Limb (tissue), 2 donors: ENCODE measurements around the gene ELFN2.
"Not testable (repeated sequence)": the region's sequence is repeated elsewhere in the genome, so short reads cannot be mapped to it uniquely, and the experiment has no call there.

ENCODE experiments used
- DNase-seq, 2 donors: peaks; one replicate each; pipeline ENCODE4 v3.0.0-alpha.2; 2016; ENCODE audit errors: extremely low spot score in 2 of 2

Gene ELFN2

GRCh38 chr22:37336579-37336978 lies 90.7 kb downstream of the ELFN2 start:
- DNase-seq: no peak

- DNase-seq: no peak
Observed at GRCh38 chr22:37335806-37336199, 91.5 kb downstream of the ELFN2 start.

GRCh38 chr22:37334859-37335805 lies 92.1 kb downstream of the ELFN2 start:
- peak in 1 of 2 donors; percentile 55 for DNase-seq

GRCh38 chr22:37334461-37334858 lies 92.8 kb downstream of the ELFN2 start:
- DNase-seq: no peak

GRCh38 chr22:37333724-37334460 lies 93.4 kb downstream of the ELFN2 start:
- no peak for DNase-seq

- DNase-seq: no peak
Observed at GRCh38 chr22:37331856-37332536, 95.3 kb downstream of the ELFN2 start.

GRCh38 chr22:37331034-37331428 lies 96.2 kb downstream of the ELFN2 start:
- DNase-seq: no peak

- DNase-seq: peak in 1 of 2 donors; percentile 72
Observed at GRCh38 chr22:37330200-37331033, 96.9 kb downstream of the ELFN2 start.

GRCh38 chr22:37329238-37330140 lies 97.8 kb downstream of the ELFN2 start:
- no peak for DNase-seq

- DNase-seq: not testable (repeated sequence)
Observed at GRCh38 chr22:37328538-37329237, 98.6 kb downstream of the ELFN2 start.

- DNase-seq: no peak
Observed at GRCh38 chr22:37328017-37328416, 99.3 kb downstream of the ELFN2 start.

- no peak for DNase-seq
Observed at GRCh38 chr22:37326726-37327125, 100.6 kb downstream of the ELFN2 start.

GRCh38 chr22:37325039-37325395 lies 102.3 kb downstream of the ELFN2 start:
- DNase-seq: no peak

- DNase-seq: no peak
Observed at GRCh38 chr22:37324340-37325038, 102.8 kb downstream of the ELFN2 start.

GRCh38 chr22:37320726-37321677 lies 106.3 kb downstream of the ELFN2 start:
- no peak for DNase-seq

- DNase-seq: no peak
Observed at GRCh38 chr22:37319469-37319868, 107.8 kb downstream of the ELFN2 start.

- DNase-seq: no peak
Observed at GRCh38 chr22:37318364-37319109, 108.7 kb downstream of the ELFN2 start.
